Fibroblast of the aortic adventitia (primary cell): ENCODE measurements around the gene CALHM4. TPM values are rescaled to one million over a fixed set of nuclear protein-coding genes. Genes with fewer than 3 reads are reported as not detected.

ENCODE experiments used
- DNase-seq: peaks from one replicate; pipeline ENCODE4 v3.0.0-alpha.2; 2010; ENCODE audit warnings: low read depth
- H3K4me3 ChIP-seq: 2 replicates; pipeline ENCODE4 v1.5.1; 2011; ENCODE audit warnings: low read depth, mild to moderate bottlenecking, control low read depth, low read length, moderate library complexity
- CTCF ChIP-seq: IDR thresholded peaks from 2 replicates; pipeline ENCODE4 v1.5.1; 2011; ENCODE audit warnings: mild to moderate bottlenecking, low read length, control low read depth, inconsistent platforms; ENCODE audit not compliant: insufficient read depth
- total RNA-seq: library from RNA; depleted of rRNA; stranded (reverse); fragments of >200 nt; gene quantifications from 2 replicates; pipeline ENCODE4 v1.2.3, GENCODE V29; 2012; ENCODE audit warnings: low replicate concordance

CALHM4 gene
- total RNA-seq, 1 donor = not detected

GRCh38 chr6:116562614-116563013, 9.1 kb downstream of the CALHM4 start:
- no peak overlapping the region for H3K4me3 ChIP-seq
- no peak for TF ChIP-seq CTCF
- DNase-seq = peak; percentile 61

- no peak overlapping the region for H3K4me3 ChIP-seq
- no peak for TF ChIP-seq CTCF
- DNase-seq = no peak
Observed at GRCh38 chr6:116563830-116564229, 10.3 kb downstream of the CALHM4 start.

GRCh38 chr6:116564311-116564710, 10.8 kb downstream of the CALHM4 start:
- no peak overlapping the region for H3K4me3 ChIP-seq
- no peak for DNase-seq
- no peak for TF ChIP-seq CTCF

GRCh38 chr6:116564921-116565872, 11.6 kb downstream of the CALHM4 start:
- no peak for DNase-seq
- TF ChIP-seq CTCF = no peak

GRCh38 chr6:116568111-116568510, 14.6 kb downstream of the CALHM4 start:
- TF ChIP-seq CTCF = no peak
- peak; percentile 33 for DNase-seq
- no peak overlapping the region for H3K4me3 ChIP-seq

More at GRCh38 chr6:116564921-116565872, 11.6 kb downstream of the CALHM4 start:
- peak overlapping the region; percentile 22 for H3K4me3 ChIP-seq

- TF ChIP-seq CTCF = no peak
- no peak overlapping the region for H3K4me3 ChIP-seq
- DNase-seq = no peak
Observed at GRCh38 chr6:116568821-116569755, 15.5 kb downstream of the CALHM4 start.
